ENCODE results near the gene XYLT1. TPM values are rescaled to one million over a fixed set of nuclear protein-coding genes. Genes with fewer than 3 reads are reported as not detected.

Gene XYLT1
- polyA plus RNA-seq, 1 of the 3 experiments (the other 2 are of a cell fraction): 17.6 TPM

GRCh38 chr16:17160920-17161431 lies 309.8 kb downstream of the XYLT1 start:
- Histone ChIP-seq H3K4me3 (ENCODE audit: low read depth in 2 of 2, low read length in 1 of 2) (no peak overlapping the region), H3K4me1 (ENCODE audit: control insufficient read depth in 1 of 2, insufficient read depth in 2 of 2, low read depth in 1 of 2, low read length in 1 of 2) (no peaks in the 10 kb centered on the region; a peak in 1 of 4 replicates), H3K9me3 (no peaks in the 10 kb centered on the region), H3F3A (replicated peaks; ENCODE audit: insufficient read depth) (peaks cover 17% of the 10 kb centered on the region), H2AFZ (ENCODE audit: low read depth) (no peak overlapping the region), H3K4me2 (no peak overlapping the region), H3K9me2 (no peaks in the 10 kb centered on the region), H4K20me1 (ENCODE audit: insufficient read depth) (peaks cover 88% of the 10 kb centered on the region), H3K27ac (ENCODE audit: low read depth in 2 of 2, low read length in 1 of 2) (no peak overlapping the region; a peak in 1 of 4 replicates), H3K9ac (no peak overlapping the region), H3K27me3 (ENCODE audit: insufficient read depth) (no peaks in the 10 kb centered on the region), H3K79me2 (ENCODE audit: insufficient read depth) (peaks cover 49% of the 10 kb centered on the region; the same call in 1 of the 2 replicates), H3K36me3 (replicated peaks in 1 of 2; ENCODE audit: control insufficient read depth in 1 of 2, insufficient read depth in 2 of 2, low read length in 1 of 2) (peaks cover 7 to 66% of the 10 kb centered on the region in 2 experiments)
- DNase-seq: no peak
- TF ChIP-seq IRF3 (IDR thresholded peaks at IDR 0.05; ENCODE audit: low read depth, low read length) (no peak), USF2 (IDR thresholded peaks at IDR 0.05; ENCODE audit: borderline replicate concordance, low read depth, low read length) (no peak), REST (IDR thresholded peaks at IDR 0.05; ENCODE audit: low read depth, low read length) (no peak), FOXM1 (IDR thresholded peaks at IDR 0.05; ENCODE audit: low read depth) (no peak)
- 82% methylated on average over 13 of the region's 17 CpGs for WGBS (ENCODE audit: low lambda C conversion rate)
- ChIA-PET CTCF (interaction anchor here (1.5 kb wide), 1 partner anchor 33 kb away, joined by 4 read pairs; no protein-coding TSS in a partner anchor), POLR2A (no interaction called here)

- no peak overlapping the region for H3K9ac ChIP-seq
- no peaks in the 10 kb centered on the region; a peak in 1 of 4 replicates for H3K4me1 ChIP-seq (ENCODE audit: control insufficient read depth in 1 of 2, insufficient read depth in 2 of 2, low read depth in 1 of 2, low read length in 1 of 2)
- POLR2A ChIA-PET: no interaction called here
- no peak for TF ChIP-seq MXI1 (IDR thresholded peaks at IDR 0.05; ENCODE audit: low read depth, low read length)
- TF ChIP-seq MEF2A (IDR thresholded peaks at IDR 0.05; ENCODE audit: borderline replicate concordance, low read depth): no peak
- no peak for TF ChIP-seq SIN3A (IDR thresholded peaks at IDR 0.05; ENCODE audit: borderline replicate concordance, low read depth, low read length)
- no peak for TF ChIP-seq GATA2 (CRISPR knock-in tag; IDR thresholded peaks at IDR 0.05)
- TF ChIP-seq IRF3 (IDR thresholded peaks at IDR 0.05; ENCODE audit: low read depth, low read length): no peak
- H3K4me3 ChIP-seq (ENCODE audit: low read depth in 2 of 2, low read length in 1 of 2): no peak overlapping the region
- no peak overlapping the region for H3K27ac ChIP-seq (ENCODE audit: low read depth in 2 of 2, low read length in 1 of 2)
- H2AFZ ChIP-seq (ENCODE audit: low read depth): no peak overlapping the region
- no peaks in the 10 kb centered on the region for H3K27me3 ChIP-seq (ENCODE audit: insufficient read depth)
- H3K4me2 ChIP-seq: no peak overlapping the region
- peaks cover 47% of the 10 kb centered on the region; the same call in 1 of the 2 replicates for H3K79me2 ChIP-seq (ENCODE audit: insufficient read depth)
- H3K9me2 ChIP-seq: no peaks in the 10 kb centered on the region
- peaks cover 7 to 72% of the 10 kb centered on the region in 2 experiments for H3K36me3 ChIP-seq (replicated peaks in 1 of 2; ENCODE audit: control insufficient read depth in 1 of 2, insufficient read depth in 2 of 2, low read length in 1 of 2)
- 88% methylated on average over 18 of the region's 18 CpGs for WGBS (ENCODE audit: low lambda C conversion rate)
- no peaks in the 10 kb centered on the region for H3K9me3 ChIP-seq
- DNase-seq: no peak
- H4K20me1 ChIP-seq (ENCODE audit: insufficient read depth): peaks cover 88% of the 10 kb centered on the region
- CTCF ChIA-PET: interaction anchor here (1.3 to 1.5 kb wide), 2 partner anchors 10 to 34 kb away, joined by 4 to 6 read pairs; no protein-coding TSS in a partner anchor
- H3F3A ChIP-seq (replicated peaks; ENCODE audit: insufficient read depth): peaks cover 17% of the 10 kb centered on the region
Observed at GRCh38 chr16:17160285-17160853, 310.4 kb downstream of the XYLT1 start.

All from SK-N-SH (cell line).